ENCODE measurements around the gene ZCCHC24. TPM values are rescaled to one million over a fixed set of nuclear protein-coding genes. Genes with fewer than 3 reads are reported as not detected.

Gene ZCCHC24
- total and polyA plus RNA-seq, 9 donors: 21.6 to 92.1 (median 58.3) TPM

- H3K4me3 ChIP-seq: no peak overlapping the region
- no peak for DNase-seq
- H3K9me3 ChIP-seq: no peaks in the 10 kb centered on the region
- no peak overlapping the region for H3K27ac ChIP-seq
- WGBS, 3 donors: 87 to 93% (median 87%) methylated on average over 7 of the region's 7 CpGs
- H3K36me3 ChIP-seq: no peaks in the 10 kb centered on the region
- no peaks in the 10 kb centered on the region for H3K27me3 ChIP-seq
- intact Hi-C loops (cut with DNase I): no loop called here
- H3K4me1 ChIP-seq (ENCODE audit: insufficient read depth): peaks cover 2% of the 10 kb centered on the region
- TF ChIP-seq, protein P1, sequence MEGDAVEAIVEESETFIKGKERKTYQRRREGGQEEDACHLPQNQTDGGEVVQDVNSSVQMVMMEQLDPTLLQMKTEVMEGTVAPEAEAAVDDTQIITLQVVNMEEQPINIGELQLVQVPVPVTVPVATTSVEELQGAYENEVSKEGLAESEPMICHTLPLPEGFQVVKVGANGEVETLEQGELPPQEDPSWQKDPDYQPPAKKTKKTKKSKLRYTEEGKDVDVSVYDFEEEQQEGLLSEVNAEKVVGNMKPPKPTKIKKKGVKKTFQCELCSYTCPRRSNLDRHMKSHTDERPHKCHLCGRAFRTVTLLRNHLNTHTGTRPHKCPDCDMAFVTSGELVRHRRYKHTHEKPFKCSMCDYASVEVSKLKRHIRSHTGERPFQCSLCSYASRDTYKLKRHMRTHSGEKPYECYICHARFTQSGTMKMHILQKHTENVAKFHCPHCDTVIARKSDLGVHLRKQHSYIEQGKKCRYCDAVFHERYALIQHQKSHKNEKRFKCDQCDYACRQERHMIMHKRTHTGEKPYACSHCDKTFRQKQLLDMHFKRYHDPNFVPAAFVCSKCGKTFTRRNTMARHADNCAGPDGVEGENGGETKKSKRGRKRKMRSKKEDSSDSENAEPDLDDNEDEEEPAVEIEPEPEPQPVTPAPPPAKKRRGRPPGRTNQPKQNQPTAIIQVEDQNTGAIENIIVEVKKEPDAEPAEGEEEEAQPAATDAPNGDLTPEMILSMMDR (IDR thresholded peaks at IDR 0.05): no peak
- no peak for TF ChIP-seq POLR2A (IDR thresholded peaks at IDR 0.05)
- no peak for TF ChIP-seq EP300 (IDR thresholded peaks at IDR 0.05)
Observed at GRCh38 chr10:79472449-79472848, 27.0 kb upstream of the ZCCHC24 start.

DNA sequence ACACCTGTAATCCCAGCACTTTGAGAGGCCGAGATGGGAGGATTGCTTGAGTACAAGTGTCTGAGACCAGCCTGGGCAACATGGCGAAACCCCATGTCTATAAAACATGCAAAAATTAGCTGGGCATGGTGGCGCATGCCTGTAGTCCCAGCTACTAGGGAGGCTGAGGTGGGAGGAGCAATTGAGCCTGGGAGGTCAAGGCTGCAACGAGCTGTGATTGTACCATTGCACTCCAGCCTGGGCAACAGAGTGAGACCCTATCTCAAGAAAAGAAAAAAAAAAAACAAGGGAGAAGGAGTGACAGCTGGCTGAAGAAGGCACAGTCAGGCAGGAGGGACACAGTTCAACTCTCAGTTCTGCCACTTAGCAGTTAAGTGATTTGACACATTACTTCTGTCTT, 26.4 kb upstream of the ZCCHC24 start:
- H3K9me3 ChIP-seq: no peaks in the 10 kb centered on the region
- 90 to 94% (median 93%) methylated on average over 4 of the region's 4 CpGs for WGBS, 3 donors
- H3K4me3 ChIP-seq: no peak overlapping the region
- intact Hi-C loops (cut with DNase I): no loop called here
- H3K27me3 ChIP-seq: no peaks in the 10 kb centered on the region
- DNase-seq: no peak
- H3K4me1 ChIP-seq (ENCODE audit: insufficient read depth): peaks cover 2% of the 10 kb centered on the region
- TF ChIP-seq, protein P1 (IDR thresholded peaks at IDR 0.05): no peak
- TF ChIP-seq POLR2A (IDR thresholded peaks at IDR 0.05) (no peak), EP300 (IDR thresholded peaks at IDR 0.05) (no peak)
- no peaks in the 10 kb centered on the region for H3K36me3 ChIP-seq
- no peak overlapping the region for H3K27ac ChIP-seq

DNA sequence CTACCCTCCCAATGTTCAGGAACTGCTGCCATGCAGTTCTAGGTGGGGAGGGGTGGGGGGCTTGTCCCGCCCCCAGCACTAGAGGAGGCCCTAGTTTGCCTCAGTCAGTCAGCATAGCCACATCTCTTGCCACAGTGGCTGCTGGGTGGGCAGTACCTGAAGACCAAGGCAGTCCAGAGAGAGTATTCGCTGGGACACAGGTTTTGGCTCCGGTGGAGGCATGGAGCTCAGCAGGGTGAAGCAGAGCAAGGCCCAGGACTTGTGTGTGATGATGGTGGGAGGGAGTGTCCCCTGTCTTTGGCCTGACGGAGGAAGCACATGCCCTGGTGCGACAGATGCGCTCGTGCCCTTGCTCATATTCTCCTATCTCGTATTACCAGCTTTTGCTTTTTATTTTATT, 24.7 kb upstream of the ZCCHC24 start:
- H3K4me1 ChIP-seq (ENCODE audit: insufficient read depth): peaks cover 2% of the 10 kb centered on the region
- no peaks in the 10 kb centered on the region for H3K27me3 ChIP-seq
- intact Hi-C loops (cut with DNase I): no loop called here
- 94 to 96% (median 95%) methylated on average over 8 of the region's 8 CpGs for WGBS, 3 donors
- no peak for TF ChIP-seq POLR2A (IDR thresholded peaks at IDR 0.05)
- TF ChIP-seq, protein P1 (IDR thresholded peaks at IDR 0.05): no peak
- TF ChIP-seq EP300 (IDR thresholded peaks at IDR 0.05): no peak
- H3K4me3 ChIP-seq: no peak overlapping the region
- H3K9me3 ChIP-seq: no peaks in the 10 kb centered on the region
- no peak overlapping the region for H3K27ac ChIP-seq
- DNase-seq: no peak
- no peaks in the 10 kb centered on the region for H3K36me3 ChIP-seq

DNA sequence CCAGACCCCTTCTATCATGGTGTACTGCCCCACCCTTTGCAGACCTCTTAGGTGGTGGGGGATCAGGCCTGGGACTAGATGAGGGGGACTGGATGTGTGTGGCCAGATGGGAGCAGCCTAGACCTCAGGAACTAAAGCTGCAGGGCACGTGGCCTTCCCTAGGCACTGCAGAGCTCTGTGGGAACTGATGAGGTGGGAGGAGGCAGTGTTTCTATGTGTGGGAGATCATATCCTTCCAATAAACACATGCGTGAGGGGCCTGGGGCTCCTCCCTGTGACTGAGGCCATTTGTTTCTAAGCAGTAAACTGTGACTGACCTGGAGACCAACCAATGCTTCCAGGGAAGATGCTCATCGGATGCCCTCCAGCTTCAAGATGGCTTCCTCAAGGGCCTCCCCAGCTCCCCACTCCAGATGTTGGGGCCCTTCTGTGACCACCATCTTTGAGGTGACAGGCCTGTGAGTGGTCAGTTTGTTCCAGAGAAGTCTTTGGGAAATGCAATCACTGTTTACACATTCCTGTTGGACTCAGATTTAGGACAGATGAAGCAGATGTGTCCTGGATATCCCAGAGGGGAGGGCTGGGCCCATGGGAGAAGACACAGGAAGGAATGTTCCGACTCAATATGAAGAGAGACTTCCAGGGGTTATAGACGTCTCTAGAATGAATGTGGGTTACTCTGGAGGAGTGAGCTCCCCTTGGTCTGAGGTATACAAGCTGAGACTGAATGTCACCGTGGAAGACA, 23.6 kb upstream of the ZCCHC24 start:
- TF ChIP-seq EP300 (IDR thresholded peaks at IDR 0.05) (no peak), POLR2A (IDR thresholded peaks at IDR 0.05) (no peak)
- TF ChIP-seq, protein P1 (IDR thresholded peaks at IDR 0.05): no peak
- Histone ChIP-seq H3K4me3 (no peak overlapping the region), H3K36me3 (no peaks in the 10 kb centered on the region), H3K9me3 (no peaks in the 10 kb centered on the region), H3K4me1 (ENCODE audit: insufficient read depth) (peaks cover 3% of the 10 kb centered on the region), H3K27me3 (no peaks in the 10 kb centered on the region), H3K27ac (no peak overlapping the region)
- 77 to 82% (median 80%) methylated on average over 6 of the region's 6 CpGs for WGBS, 3 donors
- intact Hi-C loops (cut with DNase I): loop anchor here in 3 of 4 donors (5.0 to 10.0 kb wide), 3 partner anchors 87 to 224 kb away; no protein-coding TSS in a partner anchor
- DNase-seq: no peak
